HG03196 (cell line): Measurements from ENCODE around the gene CARD9.

Experiments
- ATAC-seq: cut with Tn5 transposase; IDR thresholded peaks from one replicate; pipeline ENCODE4 v1.9.1; 2021; ENCODE audit not compliant: unreplicated experiment

CARD9 gene

GRCh38 chr9:136401173-136401922, 27.9 kb upstream of the CARD9 start:
- no peak for ATAC-seq

DNA sequence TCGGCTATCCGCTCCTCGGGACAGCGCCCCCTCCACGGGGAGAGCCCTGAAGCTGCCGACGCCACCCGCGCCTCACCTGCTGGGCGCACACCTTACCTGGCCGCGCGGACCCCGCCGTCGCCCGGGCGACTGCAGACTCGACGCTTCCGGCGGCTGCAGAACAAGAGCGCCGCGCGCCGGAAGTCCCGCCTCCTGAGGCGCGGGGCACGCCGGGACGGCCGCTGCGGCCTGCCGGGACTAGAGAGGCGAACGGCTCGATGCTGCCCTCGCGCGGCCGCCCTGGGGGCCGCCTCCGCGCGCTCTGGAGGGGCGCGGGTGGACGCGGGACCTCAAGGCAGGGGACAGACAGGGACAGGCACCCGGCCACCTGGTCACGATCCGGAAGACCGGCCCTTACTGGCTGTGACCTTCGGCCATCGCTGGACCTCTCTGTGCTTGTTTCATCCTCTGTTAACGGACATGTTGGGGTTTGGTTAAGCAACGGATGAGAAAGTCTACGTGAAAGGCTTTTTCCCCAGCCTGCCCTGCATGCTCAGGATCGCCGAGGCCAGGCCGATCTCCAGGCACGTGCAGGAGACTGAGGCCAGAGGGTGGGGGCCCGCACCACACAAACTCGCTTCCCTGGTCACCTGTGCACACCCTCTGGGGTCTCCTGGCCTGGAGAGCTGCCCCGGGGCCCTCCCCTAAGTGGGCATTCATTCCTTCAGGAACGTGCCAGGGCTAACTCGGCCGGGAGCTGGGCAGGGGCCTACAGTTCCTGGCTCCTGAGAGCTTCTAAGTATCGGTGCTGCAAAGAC, 26.8 kb upstream of the CARD9 start, which contains the start of gene SNAPC4:
TSS of gene SNAPC4 (minus strand) at position 133 of the 797 bp plus-strand sequence. CDS start 1,742 bp downstream, outside the sequence.
- ATAC-seq, result peak; percentile 55

DNA sequence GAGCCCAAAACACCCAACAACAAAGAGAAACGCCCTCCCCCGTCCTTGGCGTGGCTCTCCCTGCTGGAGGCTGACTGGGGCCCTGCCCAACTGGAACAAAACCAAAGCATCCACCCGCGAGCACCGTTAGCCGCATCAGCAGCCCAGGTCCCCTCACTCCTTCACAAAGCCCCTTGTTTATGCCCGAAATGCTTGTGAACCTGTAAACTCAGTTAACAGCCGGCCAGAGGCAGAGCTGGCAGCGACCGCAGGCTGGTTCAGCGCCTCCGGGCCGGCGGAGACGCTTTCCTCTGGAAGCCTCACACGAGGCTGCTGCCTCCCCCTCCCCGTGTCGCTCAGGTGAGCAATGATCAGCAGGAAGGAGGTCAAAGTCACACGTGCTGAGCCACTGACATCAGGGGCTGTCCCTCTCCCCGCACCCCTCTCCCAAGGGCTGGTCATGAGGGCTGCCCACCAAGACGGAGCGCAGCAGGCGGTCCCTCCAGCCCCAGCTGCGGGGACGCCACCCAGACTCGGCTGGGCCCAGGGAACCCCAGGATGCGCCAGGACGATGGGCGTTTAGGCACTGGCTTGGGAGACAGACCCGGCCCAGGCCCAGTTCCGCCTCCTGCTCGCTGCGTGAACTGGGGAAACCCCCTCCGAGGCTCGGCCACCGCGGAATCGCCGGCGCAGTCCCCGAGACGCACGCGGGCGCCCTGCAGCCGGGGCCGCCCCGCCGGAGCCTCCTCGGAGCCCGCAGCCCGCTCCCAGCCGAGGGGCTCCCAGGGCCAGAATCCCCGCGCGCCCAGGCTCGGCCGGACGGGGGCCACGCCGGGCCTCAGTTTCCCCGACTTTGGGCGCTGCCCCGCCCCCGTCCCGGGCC, 25.9 kb upstream of the CARD9 start:
- ATAC-seq, result peak; percentile 31

DNA sequence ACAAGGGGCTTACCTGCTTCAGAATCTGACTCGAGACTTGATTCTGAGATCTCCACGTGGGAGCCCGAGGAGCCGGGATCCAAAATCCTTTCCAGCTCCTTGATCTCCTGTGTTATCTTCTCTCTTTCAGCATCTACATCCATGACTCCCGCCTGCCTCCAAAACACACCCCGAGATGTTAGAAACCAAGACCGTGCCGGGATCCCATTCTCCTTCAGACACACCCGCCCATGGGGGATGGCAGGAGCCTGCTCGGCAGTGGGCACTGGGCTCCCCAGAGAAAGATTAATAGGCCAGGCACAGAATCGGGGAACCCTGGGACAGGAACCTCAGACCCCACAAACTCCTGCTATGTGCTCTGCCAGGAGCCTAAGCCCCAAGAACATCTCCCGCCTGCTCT, 24.8 kb upstream of the CARD9 start:
- ATAC-seq, result no peak

GRCh38 chr9:136397643-136398042, 24.2 kb upstream of the CARD9 start:
- no peak for ATAC-seq

DNA sequence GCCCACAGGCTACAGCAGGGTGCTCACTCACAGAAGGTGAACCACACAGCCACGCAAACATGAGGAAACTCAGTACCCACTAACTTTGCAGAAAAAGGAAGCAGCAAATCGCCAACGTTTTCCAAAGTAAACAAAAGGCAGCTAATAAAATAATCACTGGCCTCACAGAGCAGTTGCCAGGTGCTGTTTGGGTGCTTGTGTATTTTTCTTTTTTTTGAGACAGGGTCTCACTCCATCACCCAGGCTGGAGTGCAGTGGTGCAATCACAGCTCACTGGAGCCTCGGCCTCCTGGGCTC, 22.7 kb upstream of the CARD9 start:
- ATAC-seq, result no peak

DNA sequence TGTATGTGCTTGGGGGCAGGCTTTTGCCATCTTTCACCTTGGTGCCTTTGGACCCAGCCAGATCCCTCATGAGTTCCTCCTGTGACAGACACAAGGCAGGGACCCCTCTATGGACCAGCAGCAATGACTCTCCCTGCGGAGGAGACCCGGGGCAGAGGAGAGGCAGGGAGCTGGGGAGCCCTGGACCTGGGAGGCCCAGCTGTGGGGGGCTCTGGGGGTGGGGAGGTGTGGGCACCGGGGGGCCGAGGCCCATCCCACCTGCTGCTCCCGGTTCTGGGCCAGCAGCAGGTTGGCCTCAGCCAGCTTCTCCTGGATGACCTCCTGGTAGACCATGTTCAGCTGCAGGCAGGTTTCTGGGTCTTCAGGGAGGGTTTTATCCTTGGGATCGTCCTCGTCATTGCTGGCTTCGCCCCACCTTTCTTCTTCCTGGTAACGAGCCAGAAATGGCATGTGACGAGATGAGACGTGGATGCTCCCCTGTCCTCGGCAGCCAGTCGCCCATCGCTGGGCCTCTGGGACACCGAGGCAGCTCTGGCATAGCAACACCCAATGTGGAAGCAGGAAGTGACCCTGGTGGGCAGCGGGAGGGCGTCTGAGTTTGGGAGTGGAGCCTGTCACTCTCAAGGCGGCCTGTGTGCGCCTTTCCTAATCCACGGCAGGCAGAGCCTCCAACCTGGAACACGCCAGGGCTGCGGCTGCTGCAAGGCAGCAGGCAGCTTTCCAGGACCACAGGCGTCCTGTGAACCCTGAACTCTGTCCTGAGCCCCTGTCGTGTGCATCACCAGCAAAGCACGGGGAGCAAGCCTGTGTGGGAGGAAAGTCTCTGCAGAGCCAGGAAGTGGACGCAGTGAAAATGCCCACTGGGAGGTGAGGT, 22.1 kb upstream of the CARD9 start:
- no peak for ATAC-seq

DNA sequence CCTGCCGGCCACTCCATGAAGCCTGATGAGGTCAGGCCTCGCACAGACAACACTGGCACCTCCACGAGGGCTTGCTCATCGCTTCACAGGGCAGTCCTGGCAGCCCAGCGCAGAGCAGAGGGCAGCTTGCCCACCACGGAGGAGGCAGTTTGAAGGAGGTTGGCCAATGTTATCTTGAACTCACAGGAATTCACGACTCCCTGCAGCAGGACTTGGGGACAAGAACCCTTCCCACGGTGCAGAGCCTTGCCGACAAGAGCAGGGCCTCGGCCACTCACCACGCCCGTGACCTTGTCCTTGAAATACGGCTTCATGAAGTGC, 21.5 kb upstream of the CARD9 start:
- no peak for ATAC-seq

DNA sequence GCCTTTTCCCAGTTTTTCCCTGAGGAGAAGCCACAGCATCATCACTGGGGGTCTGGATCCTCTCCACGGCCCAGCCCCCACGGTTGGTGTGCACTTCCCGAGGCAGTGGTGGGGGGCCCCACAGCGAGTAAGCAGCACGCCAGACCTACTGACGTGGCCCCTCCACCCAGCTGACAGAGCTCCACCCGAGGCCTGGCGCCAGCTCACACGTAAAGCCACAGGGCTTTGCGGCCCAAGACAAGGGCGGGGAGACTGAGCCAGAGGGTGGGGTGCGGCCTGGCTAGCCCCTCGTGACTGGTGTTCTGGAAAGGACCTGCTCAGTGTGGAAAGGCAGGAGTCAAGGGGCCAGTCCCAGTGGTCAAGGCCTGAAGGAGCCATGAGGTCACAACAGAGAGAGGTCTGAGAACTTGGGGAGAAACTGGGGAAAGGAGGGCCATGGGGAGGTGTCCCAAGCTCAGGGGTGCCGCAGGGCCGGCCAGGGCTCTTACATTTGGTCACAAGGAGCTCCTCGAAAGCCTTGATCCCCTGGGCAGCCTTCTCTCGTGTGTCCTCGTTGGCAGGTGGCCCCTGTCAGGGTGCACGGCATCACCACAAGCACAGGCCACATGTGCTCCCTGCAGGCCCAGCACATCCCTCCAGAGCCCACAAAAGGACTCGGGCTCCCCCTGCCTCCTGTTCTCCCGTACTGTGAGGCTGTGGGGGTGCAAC, 21.0 kb upstream of the CARD9 start:
- ATAC-seq, result no peak

GRCh38 chr9:136393531-136393930, 20.1 kb upstream of the CARD9 start:
- ATAC-seq, result no peak

- ATAC-seq, result no peak
Observed at GRCh38 chr9:136392538-136393449, 19.3 kb upstream of the CARD9 start.

GRCh38 chr9:136391737-136392537, 18.5 kb upstream of the CARD9 start:
- ATAC-seq, result no peak

- ATAC-seq, result no peak
Observed at GRCh38 chr9:136389396-136389795, 15.9 kb upstream of the CARD9 start.

DNA sequence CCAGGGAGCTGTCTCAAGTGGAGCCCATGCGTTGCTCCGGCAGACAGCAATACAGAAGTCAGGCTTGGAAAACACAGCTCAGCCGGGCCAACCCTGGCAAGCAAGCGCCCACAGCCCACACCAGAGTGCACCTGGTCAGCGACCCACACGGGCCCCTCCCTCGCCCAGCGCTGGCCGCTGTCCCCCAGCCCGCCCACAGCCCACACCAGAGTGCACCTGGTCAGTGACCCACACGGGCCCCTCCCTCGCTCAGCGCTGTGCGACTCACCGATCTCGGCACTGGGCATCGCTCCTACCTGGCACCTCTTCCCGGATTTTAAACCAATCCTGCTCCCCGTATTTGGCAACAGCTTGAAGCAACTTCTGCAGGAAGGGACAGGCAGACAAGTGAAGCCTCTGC, 13.7 kb upstream of the CARD9 start:
- ATAC-seq, result no peak

- no peak for ATAC-seq
Observed at GRCh38 chr9:136386018-136386417, 12.5 kb upstream of the CARD9 start.

GRCh38 chr9:136385015-136385414, 11.5 kb upstream of the CARD9 start:
- no peak for ATAC-seq

GRCh38 chr9:136383436-136383835, 10.0 kb upstream of the CARD9 start:
- no peak for ATAC-seq

- ATAC-seq, result no peak
Observed at GRCh38 chr9:136381966-136382513, 8.6 kb upstream of the CARD9 start.
